Stimulated activated CD4-positive, alpha-beta T cell treated with anti-CD3 and anti-CD28 coated beads, Interleukin-15, amount 100 ng/mL, for 48 hours (primary cell): ENCODE data around the gene WDR89.
A peak's percentile ranks its signal among the peaks of the same experiment; 100 is the strongest.
"Not testable (repeated sequence)": the region's sequence is repeated elsewhere in the genome, so short reads cannot be mapped to it uniquely, and the experiment has no call there.

Experiments used
- DNase-seq, 2 donors: peaks; one replicate each; pipeline ENCODE4 v3.0.0-alpha.2; 2020; ENCODE audit warnings: low read depth in 2 of 2

WDR89 gene

GRCh38 chr14:63654346-63654745 is 12.7 kb upstream of the WDR89 start:
- DNase-seq: no peak

- no peak for DNase-seq
Observed at GRCh38 chr14:63652406-63652805, 10.7 kb upstream of the WDR89 start.

GRCh38 chr14:63650256-63650952 is 8.7 kb upstream of the WDR89 start:
- peak; percentile 26 to 31 for DNase-seq

GRCh38 chr14:63647696-63648410 is 6.2 kb upstream of the WDR89 start:
- no peak for DNase-seq

- DNase-seq: no peak
Observed at GRCh38 chr14:63644741-63645140, 3.1 kb upstream of the WDR89 start.

- no peak for DNase-seq
Observed at GRCh38 chr14:63642656-63643382, 1.1 kb upstream of the WDR89 start.

- DNase-seq: peak; percentile 62 to 67
Observed at GRCh38 chr14:63642229-63642611, 549 bp upstream of the WDR89 start.

- no peak for DNase-seq
Observed at GRCh38 chr14:63638493-63638892, 3.2 kb downstream of the WDR89 start.

- DNase-seq: not testable (repeated sequence)
Observed at GRCh38 chr14:63636094-63636635, 5.5 kb downstream of the WDR89 start.

GRCh38 chr14:63633801-63634200 is 7.9 kb downstream of the WDR89 start:
- DNase-seq: no peak

GRCh38 chr14:63632932-63633514 is 8.6 kb downstream of the WDR89 start:
- no peak for DNase-seq

- DNase-seq: no peak
Observed at GRCh38 chr14:63624701-63625100, 17.0 kb downstream of the WDR89 start.

- DNase-seq: no peak
Observed at GRCh38 chr14:63624203-63624602, 17.5 kb downstream of the WDR89 start.

- not testable (repeated sequence) for DNase-seq
Observed at GRCh38 chr14:63621975-63622374, 19.7 kb downstream of the WDR89 start.

GRCh38 chr14:63616015-63616414 is 25.7 kb downstream of the WDR89 start:
- no peak for DNase-seq

- DNase-seq: no peak
Observed at GRCh38 chr14:63614679-63615363, 26.9 kb downstream of the WDR89 start.

GRCh38 chr14:63611078-63611477 is 30.6 kb downstream of the WDR89 start:
- no peak for DNase-seq

- DNase-seq: no peak
Observed at GRCh38 chr14:63605041-63605532, 36.6 kb downstream of the WDR89 start.

- DNase-seq: no peak
Observed at GRCh38 chr14:63604626-63605025, 37.0 kb downstream of the WDR89 start.

GRCh38 chr14:63603749-63604277 is 37.9 kb downstream of the WDR89 start:
- no peak for DNase-seq

GRCh38 chr14:63598807-63599206 is 42.9 kb downstream of the WDR89 start:
- no peak for DNase-seq
